SU-DHL-6 (cell line): ENCODE results near the gene BCAS3.

ENCODE experiments used
- CTCF ChIP-seq: fragments of 200-600 bp; sonication (generic); IDR thresholded peaks from one replicate; pipeline ENCODE4 v1.5.1; 2017; ENCODE audit warnings: antibody characterized with exemption, mild to moderate bottlenecking, low read length, moderate library complexity; ENCODE audit not compliant: insufficient read depth, poor library complexity, severe bottlenecking
- EZH2phosphoT487 ChIP-seq: fragments of 200-600 bp; sonication (generic), shearing (Covaris generic); conservative IDR thresholded peaks from 2 replicates; pipeline ENCODE4 v1.6.1; 2018; ENCODE audit warnings: mild to moderate bottlenecking, antibody characterized with exemption, low read length, moderate library complexity, mixed read lengths

- TF ChIP-seq CTCF: no peak
- no peak for TF ChIP-seq EZH2phosphoT487
These were observed 690.6 kb downstream of the BCAS3 start for GRCh38 chr17:61368049-61368831.
